HEK293 (cell line): ENCODE measurements around the gene ING5.
"Not testable (repeated sequence)": the region's sequence is repeated elsewhere in the genome, so short reads cannot be mapped to it uniquely, and the experiment has no call there.

Source experiments
- CTCF ChIA-PET: fragments of 350-600 bp; formaldehyde crosslinking; extraction: SDS; loops from one replicate; lab custom pipeline; 2021; ENCODE audit warnings: antibody characterized with exemption; lab: Yijun Ruan, JAX
- POLR2A ChIA-PET: fragments of 300-600 bp; formaldehyde crosslinking; extraction: SDS; loops from one replicate; lab custom pipeline; 2020; ENCODE audit warnings: antibody characterized with exemption, inconsistent platforms; lab: Yijun Ruan, JAX
- H3K27ac ChIP-seq: fragments of 200-500 bp; sonication (Bioruptor generic); 2 replicates; pipeline ENCODE4 v1.5.1; 2014; ENCODE audit warnings: low read depth, low read length, control low read depth, inconsistent platforms; ENCODE audit errors: extremely low read depth
- H3K36me3 ChIP-seq, 2 experiments: fragments of 200-500 bp in 1 of 2; sonication (Bioruptor generic) in 1 of 2; 1 replicate in 1 of 2; 2 replicates in 1 of 2; pipeline ENCODE4 v1.5.1; 2014 to 2017; ENCODE audit warnings: inconsistent platforms in 2 of 2, low read length in 2 of 2; ENCODE audit not compliant: control insufficient read depth in 2 of 2, insufficient read depth in 1 of 2
- H3K4me1 ChIP-seq: fragments of 200-500 bp; sonication (Bioruptor generic); 2 replicates; pipeline ENCODE4 v1.5.1; 2014; ENCODE audit warnings: mild to moderate bottlenecking, low read length, inconsistent platforms; ENCODE audit not compliant: control insufficient read depth, insufficient read depth
- H3K4me3 ChIP-seq: 2 replicates; pipeline ENCODE4 v1.5.1; 2011; ENCODE audit warnings: low read depth, mild to moderate bottlenecking, control low read depth, low read length, moderate library complexity
- H3K9me3 ChIP-seq: fragments of 200-500 bp; sonication (Bioruptor generic); 2 replicates; pipeline ENCODE4 v1.5.1; 2014; ENCODE audit warnings: low read depth, low read length, inconsistent platforms; ENCODE audit not compliant: control insufficient read depth, insufficient read depth
- KLF1 ChIP-seq: fragments of 450-650 bp; formaldehyde crosslinking; IDR thresholded peaks from 2 replicates; pipeline ENCODE4 v1.5.1; 2016; ENCODE audit warnings: missing biosample characterization, missing genetic modification characterization
- TSHZ1 ChIP-seq: fragments of 450-650 bp; formaldehyde crosslinking; IDR thresholded peaks from 2 replicates; pipeline ENCODE4 v1.5.1; 2016; ENCODE audit warnings: missing biosample characterization, missing genetic modification characterization, borderline replicate concordance
- ZEB2 ChIP-seq: fragments of 450-650 bp; formaldehyde crosslinking; IDR thresholded peaks from 2 replicates; pipeline ENCODE4 v1.5.1; 2016; ENCODE audit warnings: missing biosample characterization, missing genetic modification characterization
- ZNF26 ChIP-seq: fragments of 450-650 bp; formaldehyde crosslinking; IDR thresholded peaks from 2 replicates; pipeline ENCODE4 v1.5.1; 2016; ENCODE audit warnings: missing biosample characterization, missing genetic modification characterization
- ZNF670 ChIP-seq: fragments of 450-650 bp; formaldehyde crosslinking; IDR thresholded peaks from 2 replicates; pipeline ENCODE4 v1.5.1; 2016; ENCODE audit warnings: missing biosample characterization, missing genetic modification characterization, low read depth
- TF ChIP-seq, protein P1 (sequence below): fragments of 450-650 bp; formaldehyde crosslinking; IDR thresholded peaks from 2 replicates; pipeline ENCODE4 v1.5.1; 2016; ENCODE audit warnings: missing biosample characterization, missing genetic modification characterization
- TF ChIP-seq, protein P2 (sequence below): fragments of 450-650 bp; formaldehyde crosslinking; IDR thresholded peaks from 2 replicates; pipeline ENCODE4 v1.5.1; 2016; ENCODE audit warnings: missing biosample characterization, missing genetic modification characterization

Gene ING5

GRCh38 chr2:241660593-241661213 is 41.1 kb upstream of the ING5 start (continued):
- TF ChIP-seq ZNF670 (tag by site-specific recombination) (no peak), ZNF26 (tag by site-specific recombination) (no peak)
- TF ChIP-seq, protein P1, sequence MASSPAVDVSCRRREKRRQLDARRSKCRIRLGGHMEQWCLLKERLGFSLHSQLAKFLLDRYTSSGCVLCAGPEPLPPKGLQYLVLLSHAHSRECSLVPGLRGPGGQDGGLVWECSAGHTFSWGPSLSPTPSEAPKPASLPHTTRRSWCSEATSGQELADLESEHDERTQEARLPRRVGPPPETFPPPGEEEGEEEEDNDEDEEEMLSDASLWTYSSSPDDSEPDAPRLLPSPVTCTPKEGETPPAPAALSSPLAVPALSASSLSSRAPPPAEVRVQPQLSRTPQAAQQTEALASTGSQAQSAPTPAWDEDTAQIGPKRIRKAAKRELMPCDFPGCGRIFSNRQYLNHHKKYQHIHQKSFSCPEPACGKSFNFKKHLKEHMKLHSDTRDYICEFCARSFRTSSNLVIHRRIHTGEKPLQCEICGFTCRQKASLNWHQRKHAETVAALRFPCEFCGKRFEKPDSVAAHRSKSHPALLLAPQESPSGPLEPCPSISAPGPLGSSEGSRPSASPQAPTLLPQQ (tag by site-specific recombination) = no peak

GRCh38 chr2:241662731-241663130 is 39.1 kb upstream of the ING5 start:
- peaks cover 0 to 58% of the 10 kb centered on the region in 2 experiments; a peak in 2 of 3 replicates for H3K36me3 ChIP-seq
- TF ChIP-seq KLF1 (tag by site-specific recombination) = peak; percentile 53
- TF ChIP-seq, all 188 proteins: peak for 1; not testable (repeated sequence) for 187
- H3K4me3 ChIP-seq, H3K27ac ChIP-seq, H3K9me3 ChIP-seq, POLR2A ChIA-PET, H3K4me1 ChIP-seq: not testable (repeated sequence)
- CTCF ChIA-PET = interaction anchor here (0.6 to 1.7 kb wide), 2 partner anchors 216 to 991 kb away, joined by 3 to 5 read pairs; no protein-coding TSS in a partner anchor

DNA sequence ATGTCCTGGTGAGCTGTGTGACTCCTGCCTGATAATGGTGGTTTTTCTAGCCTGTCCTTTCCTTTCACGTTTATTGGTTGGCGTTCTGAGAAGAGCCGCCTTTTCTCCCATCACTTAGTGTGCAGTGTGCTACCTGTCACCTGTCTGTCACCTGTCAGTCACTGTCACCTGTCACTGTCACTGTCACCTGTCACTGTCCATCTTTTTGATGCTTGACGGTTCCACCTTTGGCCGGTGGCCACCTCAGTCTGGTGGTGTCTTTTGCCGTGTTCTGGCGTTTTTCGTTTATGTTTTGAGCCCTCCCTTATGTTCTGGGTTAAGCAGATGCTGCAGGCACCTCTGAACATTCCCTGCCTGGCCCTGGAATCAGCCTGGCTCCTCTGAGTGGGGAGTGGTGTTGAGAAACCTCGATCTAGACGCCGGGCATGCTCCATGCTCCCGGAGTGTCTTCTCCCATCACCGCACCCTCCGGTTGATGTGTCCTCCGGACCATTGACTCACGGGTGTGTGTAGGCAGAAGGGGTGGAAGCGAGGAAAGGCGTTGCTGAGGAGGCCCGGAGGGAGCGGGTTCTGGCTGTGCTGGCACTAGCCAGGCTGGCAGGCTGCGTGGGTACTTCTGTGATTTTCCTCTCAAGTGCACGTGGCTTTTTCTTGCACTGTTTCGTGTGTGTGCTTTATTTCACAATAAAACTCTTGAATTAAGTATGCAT is 36.0 kb upstream of the ING5 start:
- POLR2A ChIA-PET = interaction anchor here (1.5 kb wide), 1 partner anchor 21 kb away, joined by 4 read pairs; the partner anchor contains the start of gene DTYMK
- no peaks in the 10 kb centered on the region; the same call in 1 of the 2 replicates for H3K4me1 ChIP-seq
- H3K36me3 ChIP-seq = peaks cover 0 to 58% of the 10 kb centered on the region in 2 experiments; a peak in 2 of 3 replicates
- no peaks in the 10 kb centered on the region for H3K9me3 ChIP-seq
- TF ChIP-seq ZEB2 (tag by site-specific recombination) (peak; percentile 41; the same call in 1 of the 2 replicates), TSHZ1 (peak; percentile 58; the same call in 1 of the 2 replicates)
- TF ChIP-seq, protein P2, sequence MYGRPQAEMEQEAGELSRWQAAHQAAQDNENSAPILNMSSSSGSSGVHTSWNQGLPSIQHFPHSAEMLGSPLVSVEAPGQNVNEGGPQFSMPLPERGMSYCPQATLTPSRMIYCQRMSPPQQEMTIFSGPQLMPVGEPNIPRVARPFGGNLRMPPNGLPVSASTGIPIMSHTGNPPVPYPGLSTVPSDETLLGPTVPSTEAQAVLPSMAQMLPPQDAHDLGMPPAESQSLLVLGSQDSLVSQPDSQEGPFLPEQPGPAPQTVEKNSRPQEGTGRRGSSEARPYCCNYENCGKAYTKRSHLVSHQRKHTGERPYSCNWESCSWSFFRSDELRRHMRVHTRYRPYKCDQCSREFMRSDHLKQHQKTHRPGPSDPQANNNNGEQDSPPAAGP (tag by site-specific recombination) = no peak
- no peak overlapping the region for H3K4me3 ChIP-seq
- CTCF ChIA-PET = interaction anchor here (0.8 to 2.2 kb wide), 5 partner anchors 13 to 434 kb away, joined by 3 to 15 read pairs (median 4); no protein-coding TSS in a partner anchor
- no peak overlapping the region for H3K27ac ChIP-seq
